ENCODE results near the gene EHMT1.
A peak's percentile ranks its signal among the peaks of the same experiment; 100 is the strongest.
"Not testable (repeated sequence)": the region's sequence is repeated elsewhere in the genome, so short reads cannot be mapped to it uniquely, and the experiment has no call there.

The EHMT1 gene

DNA sequence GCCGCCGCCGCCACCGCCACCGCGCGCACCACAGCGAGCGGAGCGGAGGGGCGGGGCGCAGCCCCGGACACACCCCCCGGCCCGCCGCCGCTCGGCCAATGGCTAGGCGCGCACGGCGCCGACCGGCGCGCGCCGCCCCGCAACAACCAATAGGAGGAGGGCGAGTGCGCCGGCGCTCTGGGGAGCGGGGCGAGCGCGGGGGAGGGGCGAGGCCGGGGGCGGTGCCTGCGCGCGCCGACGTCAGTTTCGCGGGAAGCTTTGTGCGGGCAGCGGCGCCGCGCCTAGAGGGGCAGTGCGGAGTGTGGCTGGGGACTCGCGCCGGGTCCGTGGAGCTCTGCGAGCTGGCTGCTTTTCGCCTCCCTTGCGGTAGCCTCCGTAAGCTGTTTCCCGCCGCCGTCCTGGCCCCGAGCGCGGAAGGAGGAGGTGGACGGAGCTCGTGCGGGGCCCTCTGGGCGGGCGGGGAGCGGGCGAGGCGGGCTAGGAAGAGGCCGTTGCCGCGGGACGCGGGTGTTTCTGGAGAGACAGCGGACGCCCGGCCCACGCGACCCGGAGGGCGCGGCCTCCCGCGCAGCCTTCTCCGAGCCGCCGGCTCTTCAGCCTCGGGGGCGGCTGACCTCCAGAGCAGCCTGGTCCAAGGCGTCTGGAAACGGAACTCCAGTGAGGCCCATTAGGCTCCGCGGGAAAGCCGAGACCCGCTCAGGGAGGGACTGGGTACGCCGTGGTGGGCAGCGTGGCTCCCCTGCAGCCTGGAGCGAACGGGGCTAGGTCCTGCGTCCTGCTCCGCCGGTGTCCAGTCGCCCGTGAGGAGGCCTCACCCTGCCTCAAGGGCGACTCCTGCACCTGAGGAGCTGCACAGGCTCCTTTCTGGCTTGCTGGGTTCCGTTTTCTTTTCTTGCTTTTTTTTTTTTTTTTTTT is 28.1 kb upstream of the EHMT1 start, which contains the start of gene ZMYND19:
TSS of gene ZMYND19 (minus strand) at position 44 of the 915 bp plus-strand sequence. CDS start 249 bp downstream, outside the sequence.
- DNase-seq (ENCODE audit: low spot score): peak; percentile 84

DNA sequence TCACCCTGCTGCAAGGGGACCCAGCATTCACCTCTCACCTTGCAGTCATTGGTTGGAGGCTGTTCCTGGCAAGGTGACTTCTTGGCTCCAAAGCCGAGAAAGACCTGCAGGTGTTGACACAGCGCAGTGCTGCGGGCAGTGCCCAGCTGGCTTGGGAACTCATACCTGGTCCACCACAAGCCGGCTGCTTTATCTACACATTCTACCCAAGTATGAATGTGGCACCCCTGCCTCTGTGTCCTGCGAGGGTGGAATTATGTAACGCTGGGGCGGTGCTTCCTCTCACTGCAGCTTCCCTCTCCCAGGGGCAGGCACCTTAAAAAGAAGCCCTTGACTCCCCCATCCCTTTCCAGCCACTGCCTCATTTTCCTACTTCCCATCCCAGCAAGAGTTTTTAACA is 26.0 kb upstream of the EHMT1 start:
- peak; percentile 69 for DNase-seq (ENCODE audit: low spot score)

DNA sequence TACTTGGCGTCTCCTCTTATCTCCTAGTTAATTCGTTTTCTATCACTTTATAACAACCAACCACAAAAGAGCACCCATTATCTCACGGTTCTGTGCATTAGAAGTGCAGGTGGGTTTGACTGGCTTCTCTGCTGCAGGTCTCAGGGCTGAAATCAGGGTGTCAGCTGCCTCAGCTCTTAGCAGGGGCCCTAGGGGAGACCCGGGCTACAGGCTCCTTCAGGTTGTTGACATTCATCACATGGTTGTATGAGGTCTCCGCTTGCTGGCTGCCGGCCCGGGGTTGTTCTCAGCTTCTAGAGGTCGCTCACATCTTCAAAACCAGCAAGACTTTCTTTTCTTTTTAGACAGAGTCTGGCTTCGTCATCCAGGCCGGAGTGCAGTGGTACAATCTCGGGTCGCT is 25.6 kb upstream of the EHMT1 start:
- DNase-seq (ENCODE audit: low spot score): no peak

DNA sequence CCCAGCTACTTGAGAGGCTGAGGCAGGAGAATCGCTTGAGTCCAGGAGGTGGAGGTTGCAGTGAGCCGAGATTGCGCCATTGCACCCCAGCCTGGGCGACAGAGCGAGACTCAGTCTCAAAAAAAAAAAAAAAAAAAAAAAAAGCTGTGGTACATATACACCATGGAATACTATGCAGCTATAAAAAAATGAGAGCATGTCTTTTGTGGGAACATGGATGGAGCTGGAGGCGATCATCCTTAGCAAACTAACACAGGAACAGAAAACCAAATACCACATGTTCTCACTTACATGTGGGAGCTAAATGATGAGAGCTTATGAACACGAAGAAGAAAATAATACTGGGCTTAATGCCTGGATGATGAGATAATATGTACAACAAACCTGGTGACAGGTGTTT is 22.2 kb upstream of the EHMT1 start:
- DNase-seq (ENCODE audit: low spot score): not testable (repeated sequence)

DNA sequence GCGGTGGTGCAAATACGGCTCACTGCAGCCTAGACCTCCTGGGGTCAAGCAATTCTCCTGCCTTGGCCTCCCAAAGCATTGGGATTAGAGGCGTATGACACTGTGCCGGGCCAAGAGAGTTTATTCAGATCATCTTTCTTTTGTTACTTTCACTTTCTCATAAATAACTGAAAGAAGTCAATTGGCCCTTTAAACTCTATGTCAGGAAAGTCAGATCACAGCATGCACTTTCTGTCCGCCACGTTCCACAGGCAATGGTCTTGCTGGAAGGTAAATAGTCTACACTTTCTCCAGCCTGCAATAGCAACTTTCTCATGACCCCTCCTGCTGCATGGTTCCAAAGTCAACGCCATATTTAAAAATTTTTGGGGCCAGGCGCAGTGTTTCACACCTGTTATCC is 19.9 kb upstream of the EHMT1 start:
- DNase-seq (ENCODE audit: low spot score): no peak

DNA sequence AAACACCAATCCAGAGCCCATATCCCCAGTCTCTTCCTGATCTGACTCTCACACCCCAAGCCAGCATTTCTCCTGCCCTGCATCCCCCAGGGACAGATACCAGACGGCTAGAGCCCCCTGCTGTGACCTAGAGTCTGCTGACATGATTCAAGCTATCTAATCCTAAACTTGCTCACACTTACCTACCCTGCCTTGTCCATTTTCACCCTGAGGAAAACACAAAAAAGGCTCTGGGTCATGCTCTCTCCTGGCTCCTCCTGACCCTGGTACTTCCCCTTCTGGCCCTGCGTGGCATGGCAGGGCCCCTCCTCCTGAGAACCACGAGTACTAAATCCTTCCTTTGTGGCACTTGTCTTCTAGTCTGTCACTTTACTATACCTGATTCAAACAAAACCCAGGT is 16.1 kb upstream of the EHMT1 start:
- DNase-seq (ENCODE audit: low spot score): no peak

DNA sequence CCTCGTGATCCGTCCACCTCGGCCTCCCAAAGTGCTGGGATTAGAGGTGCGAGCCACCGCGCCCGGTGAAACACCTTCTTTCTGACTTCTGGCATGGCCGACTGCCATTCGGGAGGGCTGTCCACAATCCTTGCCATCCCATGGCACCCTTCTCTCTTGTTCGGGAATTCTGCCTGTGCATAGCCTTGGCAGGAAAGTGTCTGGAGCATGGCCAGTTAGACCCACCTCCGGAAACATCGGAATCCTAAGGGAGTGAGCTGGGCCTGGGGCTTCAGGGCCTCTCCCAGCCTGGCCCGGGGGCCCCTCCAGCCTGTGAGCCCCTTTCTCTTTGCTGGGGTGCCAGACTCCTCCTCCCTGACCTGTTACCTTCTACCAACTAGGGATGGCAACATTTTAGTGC is 14.9 kb upstream of the EHMT1 start:
- no peak for DNase-seq (ENCODE audit: low spot score)

DNA sequence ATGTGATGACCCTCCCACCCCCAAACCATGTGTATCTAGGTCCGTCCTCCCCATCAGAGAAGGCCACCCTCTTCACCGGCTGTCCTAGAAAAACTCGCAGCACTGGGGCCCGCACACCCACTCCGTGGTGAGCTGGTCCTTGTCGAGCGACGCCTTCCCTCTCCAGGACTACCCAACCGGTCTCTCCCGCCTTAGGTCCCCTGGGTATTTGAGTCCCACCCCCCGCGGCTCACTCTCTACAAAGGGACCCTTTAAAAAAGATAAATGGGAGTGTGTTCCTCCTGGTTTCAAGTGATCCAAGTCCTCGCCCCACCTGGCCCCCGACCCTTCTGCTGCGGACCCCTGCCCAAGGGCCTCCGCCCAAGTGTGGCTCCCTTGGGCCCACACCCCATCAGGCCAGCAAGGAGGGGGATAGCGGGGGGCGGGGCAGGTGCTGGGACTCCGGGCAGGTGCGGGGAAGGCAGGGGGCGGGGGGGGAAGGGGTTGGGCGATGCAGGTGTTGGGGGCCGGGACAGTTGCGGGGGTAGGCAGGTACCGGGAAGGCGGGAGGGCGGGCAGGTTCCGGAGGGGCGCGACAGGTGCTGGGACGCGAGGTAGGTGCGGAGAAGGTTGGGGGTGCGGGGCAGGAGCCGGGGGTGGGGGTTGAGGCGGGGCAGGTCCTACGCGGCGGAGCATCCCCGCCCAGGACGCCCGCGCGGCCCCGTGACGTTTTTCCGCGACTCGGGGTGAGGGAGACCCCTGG is 14.3 kb upstream of the EHMT1 start:
- no peak for DNase-seq (ENCODE audit: low spot score)

DNA sequence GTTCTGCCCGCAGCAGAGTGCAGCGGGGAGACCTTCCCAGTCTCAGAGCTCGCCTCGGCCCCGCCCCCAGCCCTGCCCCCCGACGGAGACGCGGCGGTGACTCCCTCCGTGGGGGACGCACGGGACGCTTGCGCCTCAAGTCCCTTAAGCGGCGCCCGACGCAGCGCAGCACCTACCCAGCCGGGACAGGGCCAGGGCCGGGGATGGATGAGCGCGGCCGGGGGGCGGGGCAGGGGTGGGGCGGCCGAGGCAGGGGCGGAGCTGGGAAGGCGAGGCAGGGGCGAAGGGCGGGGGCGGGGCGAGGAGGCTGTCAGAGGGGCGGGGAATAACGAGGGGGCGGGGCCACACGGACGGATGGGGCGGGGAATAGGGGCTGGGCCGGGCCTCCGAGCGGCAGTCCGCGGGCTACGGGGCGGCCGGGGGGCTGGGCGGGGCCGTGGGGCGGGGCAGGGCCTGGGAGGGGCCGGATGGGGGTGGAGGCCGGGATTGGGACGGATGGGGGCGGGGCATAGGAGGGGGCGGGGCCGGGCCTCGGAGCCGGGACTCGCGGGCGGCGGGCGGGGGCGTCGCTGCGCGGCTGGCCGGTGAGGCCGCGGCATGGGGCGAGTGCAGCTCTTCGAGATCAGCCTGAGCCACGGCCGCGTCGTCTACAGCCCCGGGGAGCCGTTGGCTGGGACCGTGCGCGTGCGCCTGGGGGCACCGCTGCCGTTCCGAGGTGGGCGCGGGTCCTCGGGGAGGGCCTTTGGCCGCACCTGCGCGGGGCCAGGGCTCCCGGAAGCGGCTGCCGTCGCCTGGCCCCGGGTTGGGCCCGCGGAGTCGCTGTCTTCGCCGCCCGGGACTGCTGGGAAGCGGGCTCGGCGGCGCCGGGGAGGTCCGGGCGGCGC is 13.4 kb upstream of the EHMT1 start, which contains the start of gene ARRDC1:
TSS of gene ARRDC1 (plus strand) at position 566 of the 884 bp plus-strand sequence. CDS start at position 598, 32 bp downstream.
- DNase-seq (ENCODE audit: low spot score): peak; percentile 93

DNA sequence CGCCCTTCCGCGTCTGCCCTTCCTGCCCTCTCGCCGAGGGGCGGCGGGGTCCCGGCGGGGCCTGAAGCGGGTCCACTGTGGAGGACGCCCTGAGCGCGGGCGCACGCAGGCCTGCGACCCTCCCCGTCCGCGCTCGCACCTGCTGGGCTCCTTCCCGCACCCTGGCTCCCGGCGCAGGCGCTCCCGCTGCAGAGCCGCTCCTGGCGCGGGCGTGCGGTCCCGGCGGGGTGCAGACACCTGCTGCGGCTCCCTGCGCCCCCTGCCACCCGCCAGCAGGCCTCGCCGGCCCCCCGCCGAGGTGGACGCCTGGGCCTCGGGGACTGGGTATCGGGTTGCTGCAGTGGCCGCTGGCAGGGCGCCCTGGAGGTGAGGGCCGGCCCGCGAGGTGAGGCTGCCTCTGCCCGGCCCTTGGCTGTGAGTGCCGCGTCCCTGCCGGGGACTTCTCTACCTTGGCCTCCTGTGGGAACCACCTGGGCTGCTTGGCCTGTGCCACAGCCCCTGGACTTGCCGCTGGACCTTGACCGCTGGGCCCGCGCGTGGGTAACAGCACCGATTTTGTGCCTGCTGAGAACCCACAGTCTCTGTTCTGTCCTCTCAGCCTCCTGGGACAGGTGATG is 12.7 kb upstream of the EHMT1 start:
- no peak for DNase-seq (ENCODE audit: low spot score)

DNA sequence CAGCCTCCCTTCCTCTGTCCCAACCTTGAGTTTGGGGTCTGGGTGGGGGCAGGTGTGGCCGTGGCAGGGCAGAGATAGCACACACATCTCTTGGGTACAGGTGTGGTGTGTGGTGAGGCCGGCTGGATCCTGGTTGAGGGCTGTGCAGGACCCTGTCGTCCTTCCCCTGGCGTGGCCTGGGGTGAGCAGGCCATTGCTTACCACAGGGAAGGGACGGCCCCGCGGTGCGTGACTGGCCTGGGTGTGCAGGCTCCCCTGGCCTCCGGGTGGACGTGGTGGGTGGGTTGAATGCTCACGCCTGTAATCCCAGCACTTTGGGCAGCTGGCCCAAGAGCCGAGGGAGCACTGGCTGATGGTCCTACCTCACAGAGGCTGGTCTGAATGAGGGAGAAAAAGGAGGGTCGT is 12.1 kb upstream of the EHMT1 start:
- DNase-seq (ENCODE audit: low spot score): no peak

DNA sequence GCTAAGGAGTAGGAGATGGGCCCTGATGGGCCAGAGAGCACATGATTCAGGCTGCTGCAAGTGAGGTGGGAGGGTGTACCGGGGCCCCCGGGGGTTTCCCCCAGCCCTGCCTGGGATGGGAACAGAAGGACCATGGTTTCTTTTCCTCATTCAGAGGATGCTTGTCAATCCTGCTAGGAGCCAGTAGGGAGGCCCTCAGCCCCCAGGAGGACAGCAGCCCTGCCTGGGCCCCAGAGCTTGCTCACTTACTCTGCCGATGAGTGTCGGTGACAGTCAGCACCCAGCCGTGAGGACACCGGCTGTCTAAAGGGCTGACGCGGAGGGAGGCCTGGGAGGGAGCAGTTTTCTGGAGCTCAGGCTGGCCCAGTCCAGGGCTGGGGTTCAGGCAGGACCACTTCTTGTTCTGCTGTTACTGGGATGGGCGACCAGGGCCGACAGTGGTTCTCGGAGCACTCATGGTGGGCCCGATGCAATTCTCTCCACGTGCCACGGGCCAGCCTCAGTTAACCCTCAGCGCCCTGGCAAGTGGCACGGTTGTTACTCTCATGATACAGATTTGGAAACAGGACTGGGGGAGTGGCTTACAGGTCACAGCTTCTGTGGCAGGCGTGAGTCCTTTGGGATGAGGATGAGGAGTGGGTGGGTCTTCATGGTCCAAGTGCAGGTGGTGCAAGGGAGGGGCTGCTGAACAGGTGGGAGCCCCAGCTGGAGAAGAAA is 11.5 kb upstream of the EHMT1 start:
- no peak for DNase-seq (ENCODE audit: low spot score)

DNA sequence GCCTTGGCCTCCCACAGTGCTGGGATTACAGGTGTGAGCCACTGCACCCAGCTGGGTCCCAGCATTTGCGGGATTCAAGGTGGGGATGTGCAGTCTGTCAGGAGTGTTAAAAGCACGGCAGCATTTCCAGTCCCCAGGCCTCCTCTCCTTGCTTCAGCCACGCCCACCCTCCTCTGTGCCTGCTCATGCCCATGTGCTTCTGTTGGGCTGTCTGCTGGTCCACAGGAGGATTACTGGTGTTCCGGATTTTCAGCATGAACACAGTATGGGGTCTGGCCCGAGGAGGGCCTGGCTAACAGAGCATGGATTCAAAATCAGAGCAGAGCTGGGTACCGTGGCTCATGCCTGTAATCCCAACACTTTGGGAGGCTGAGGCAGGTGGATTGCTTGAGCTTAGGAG is 7.9 kb upstream of the EHMT1 start:
- DNase-seq (ENCODE audit: low spot score): no peak

DNA sequence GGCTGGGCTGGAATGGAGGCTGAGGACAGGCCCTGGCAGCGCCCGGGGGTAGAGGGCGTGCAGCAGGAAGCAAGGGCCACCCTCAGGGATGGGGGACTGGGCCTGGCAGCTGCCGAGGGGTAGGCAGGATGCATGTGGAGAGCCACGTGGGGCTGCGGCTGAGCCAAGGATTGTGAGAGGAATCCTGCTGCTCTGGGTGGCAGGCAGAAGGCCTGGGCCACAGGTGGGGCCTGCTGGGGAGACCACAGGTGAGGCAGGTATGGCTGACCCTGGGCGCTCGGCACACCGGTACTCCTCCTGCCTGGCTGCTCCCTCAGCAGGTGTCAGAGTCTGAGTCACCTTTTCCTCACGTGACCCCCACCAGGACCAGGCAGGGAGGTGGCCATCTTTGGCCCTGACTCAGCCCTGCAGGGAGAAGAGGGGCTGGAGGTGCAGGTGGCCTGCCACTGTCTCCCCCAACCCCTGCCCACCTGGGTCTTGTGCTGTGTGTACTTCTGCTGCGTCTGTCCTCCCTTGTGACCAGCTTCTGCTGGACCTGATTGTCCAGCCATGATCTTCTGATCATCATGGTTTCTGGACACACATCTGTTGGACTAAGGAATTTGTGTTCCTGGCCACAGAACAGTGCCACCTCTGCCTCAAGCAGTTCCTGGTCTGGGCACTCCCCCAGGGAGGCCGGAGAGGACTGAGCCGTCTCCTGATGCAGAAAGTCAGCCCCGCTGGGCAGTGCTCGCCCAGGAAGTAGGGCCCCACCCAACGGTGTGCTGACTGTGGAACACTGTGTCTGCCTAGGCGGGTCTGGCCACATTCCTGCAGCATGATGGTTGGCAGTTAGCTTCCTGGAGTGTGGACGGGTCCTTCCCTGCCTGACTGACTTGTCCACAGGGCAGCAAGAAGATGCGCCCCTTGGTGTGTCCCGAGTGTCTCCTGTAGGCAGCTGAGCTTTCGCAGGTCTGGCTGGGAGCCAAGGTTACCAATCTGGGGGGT is 6.9 kb upstream of the EHMT1 start:
- DNase-seq (ENCODE audit: low spot score): no peak

DNA sequence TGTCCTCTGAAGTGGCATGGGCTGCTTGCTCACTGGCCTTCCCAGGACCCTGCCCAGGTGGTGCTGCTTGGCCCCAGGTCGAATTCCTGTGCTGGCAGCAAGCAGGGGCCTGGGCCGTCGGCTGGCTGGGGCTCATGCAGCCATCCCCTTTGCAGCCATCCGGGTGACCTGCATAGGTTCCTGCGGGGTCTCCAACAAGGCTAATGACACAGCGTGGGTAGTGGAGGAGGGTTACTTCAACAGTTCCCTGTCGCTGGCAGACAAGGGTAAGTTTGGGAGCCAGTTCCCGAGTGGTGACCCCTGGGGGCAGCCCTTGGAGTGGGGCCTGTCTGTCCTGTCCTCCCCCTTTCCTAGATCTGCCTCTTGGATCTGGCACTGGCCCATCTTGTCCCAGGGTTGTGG is 6.1 kb upstream of the EHMT1 start:
- no peak for DNase-seq (ENCODE audit: low spot score)

DNA sequence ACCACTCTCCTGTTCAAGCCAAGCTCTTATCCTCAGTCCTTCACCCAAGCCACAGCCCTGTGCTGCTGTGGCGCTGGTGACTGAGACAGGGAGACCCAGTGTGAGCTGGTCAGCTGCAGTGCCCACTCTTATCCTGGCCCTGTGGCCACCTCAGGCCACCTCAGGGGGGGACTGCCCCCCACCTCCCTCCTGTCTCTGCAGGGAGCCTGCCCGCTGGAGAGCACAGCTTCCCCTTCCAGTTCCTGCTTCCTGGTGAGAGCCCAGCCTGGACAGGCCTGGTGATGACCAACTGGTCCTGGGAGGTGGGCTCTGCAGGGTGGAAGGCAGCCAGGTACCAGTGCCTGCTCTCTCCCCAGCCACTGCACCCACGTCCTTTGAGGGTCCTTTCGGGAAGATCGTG is 5.5 kb upstream of the EHMT1 start:
- no peak for DNase-seq (ENCODE audit: low spot score)

DNA sequence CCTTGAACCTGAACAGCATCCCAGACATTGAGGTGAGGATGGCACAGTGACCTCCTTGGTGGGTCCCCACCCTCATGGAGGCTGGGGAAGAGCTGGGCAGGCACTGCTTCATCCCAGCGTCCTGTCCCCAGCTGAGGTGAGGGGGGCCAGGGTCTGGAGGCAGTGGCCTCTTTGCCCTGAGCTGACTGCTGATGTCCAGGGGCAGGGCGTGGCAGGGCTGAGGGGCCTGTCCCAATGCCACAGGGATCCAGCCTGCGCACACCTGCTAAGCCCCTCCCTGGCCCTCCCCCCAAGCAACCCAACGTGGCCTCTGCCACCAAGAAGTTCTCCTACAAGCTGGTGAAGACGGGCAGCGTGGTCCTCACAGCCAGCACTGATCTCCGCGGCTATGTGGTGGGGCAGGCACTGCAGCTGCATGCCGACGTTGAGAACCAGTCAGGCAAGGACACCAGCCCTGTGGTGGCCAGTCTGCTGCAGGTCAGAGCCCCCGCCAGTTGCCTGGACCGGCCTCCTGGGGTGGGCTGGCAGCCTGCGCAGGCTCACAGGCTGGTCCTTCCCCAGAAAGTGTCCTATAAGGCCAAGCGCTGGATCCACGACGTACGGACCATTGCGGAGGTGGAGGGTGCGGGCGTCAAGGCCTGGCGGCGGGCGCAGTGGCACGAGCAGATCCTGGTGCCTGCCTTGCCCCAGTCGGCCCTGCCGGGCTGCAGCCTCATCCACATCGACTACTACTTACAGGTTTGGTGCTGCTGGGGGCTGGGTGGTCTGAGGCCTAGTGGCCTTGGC is 4.9 kb upstream of the EHMT1 start:
- DNase-seq (ENCODE audit: low spot score): no peak

DNA sequence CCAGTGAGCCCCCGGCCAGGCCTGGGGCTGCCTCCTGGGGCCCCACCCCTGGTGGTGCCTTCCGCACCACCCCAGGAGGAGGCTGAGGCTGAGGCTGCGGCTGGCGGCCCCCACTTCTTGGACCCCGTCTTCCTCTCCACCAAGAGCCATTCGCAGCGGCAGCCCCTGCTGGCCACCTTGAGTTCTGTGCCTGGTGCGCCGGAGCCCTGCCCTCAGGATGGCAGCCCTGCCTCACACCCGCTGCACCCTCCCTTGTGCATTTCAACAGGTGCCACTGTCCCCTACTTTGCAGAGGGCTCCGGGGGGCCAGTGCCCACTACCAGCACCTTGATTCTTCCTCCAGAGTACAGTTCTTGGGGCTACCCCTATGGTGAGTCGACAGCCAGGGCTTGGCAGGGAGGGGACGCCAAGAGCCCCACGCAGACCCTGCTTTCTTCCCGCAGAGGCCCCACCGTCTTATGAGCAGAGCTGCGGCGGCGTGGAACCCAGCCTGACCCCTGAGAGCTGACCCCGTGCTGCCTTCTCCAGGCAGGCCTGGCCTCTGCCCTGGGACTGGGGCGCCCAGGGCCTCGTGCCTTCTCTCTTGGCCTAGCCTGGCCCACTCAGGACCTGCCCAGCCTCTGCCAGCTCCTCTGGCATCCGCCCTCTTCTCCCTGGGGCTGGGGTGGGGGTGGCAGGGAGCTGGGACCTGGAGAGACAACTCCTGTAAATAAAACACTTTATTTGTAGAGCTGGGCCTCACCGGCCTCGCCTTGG is 4.0 kb upstream of the EHMT1 start:
- no peak for DNase-seq (ENCODE audit: low spot score)

Measured in putamen (tissue), 1 donor.